AG04449 (cell line): ENCODE data around the gene SERTM1.

Source experiments
- CTCF ChIA-PET: fragments of 350-600 bp; formaldehyde crosslinking; extraction: SDS; loops from one replicate; lab custom pipeline; 2021; ENCODE audit warnings: antibody characterized with exemption; lab: Yijun Ruan, JAX
- POLR2A ChIA-PET: fragments of 400-600, 350-600 bp; formaldehyde crosslinking; extraction: SDS; loops from one replicate; lab custom pipeline; 2020; ENCODE audit warnings: antibody characterized with exemption, inconsistent platforms; lab: Yijun Ruan, JAX
- DNase-seq: peaks from one replicate; pipeline ENCODE4 v3.0.0-alpha.2; 2010; ENCODE audit warnings: low read depth, low spot score
- H3K4me3 ChIP-seq: 2 replicates; pipeline ENCODE4 v1.5.1; 2011; ENCODE audit warnings: low read depth, mild to moderate bottlenecking, control low read depth, low read length
- CTCF ChIP-seq: IDR thresholded peaks from one replicate; pipeline ENCODE4 v1.5.1; 2011; ENCODE audit warnings: mild to moderate bottlenecking, moderate library complexity, low read length, control low read depth, inconsistent platforms; ENCODE audit not compliant: insufficient read depth; ENCODE audit errors: missing control alignments

The SERTM1 gene

GRCh38 chr13:36665630-36666029, 8.2 kb upstream of the SERTM1 start:
- no peak for DNase-seq
- H3K4me3 ChIP-seq, result no peak overlapping the region
- TF ChIP-seq CTCF, result no peak
- CTCF ChIA-PET, result no interaction called here
- POLR2A ChIA-PET, result no interaction called here

- ChIA-PET CTCF (interaction anchor here (1.4 kb wide), 1 partner anchor 70 kb away, joined by 6 read pairs; no protein-coding TSS in a partner anchor), POLR2A (no interaction called here)
- no peak for DNase-seq
- no peak for TF ChIP-seq CTCF
- H3K4me3 ChIP-seq, result no peak overlapping the region
These were observed 7.2 kb upstream of the SERTM1 start for GRCh38 chr13:36666477-36667229.

GRCh38 chr13:36668316-36668715, 5.5 kb upstream of the SERTM1 start:
- H3K4me3 ChIP-seq, result no peak overlapping the region
- TF ChIP-seq CTCF, result no peak
- DNase-seq, result no peak
- POLR2A ChIA-PET, result no interaction called here
- CTCF ChIA-PET, result no interaction called here

- CTCF ChIA-PET, result no interaction called here
- H3K4me3 ChIP-seq, result no peak overlapping the region
- no peak for TF ChIP-seq CTCF
- POLR2A ChIA-PET, result no interaction called here
- DNase-seq, result no peak
These were observed 468 bp upstream of the SERTM1 start for GRCh38 chr13:36673352-36673751.

- ChIA-PET CTCF (no interaction called here), POLR2A (no interaction called here)
- TF ChIP-seq CTCF, result no peak
- DNase-seq, result no peak
- no peak overlapping the region for H3K4me3 ChIP-seq
These were observed 755 bp downstream of the SERTM1 start for GRCh38 chr13:36674337-36675212.

GRCh38 chr13:36675213-36675536, 1.4 kb downstream of the SERTM1 start:
- no peak for TF ChIP-seq CTCF
- ChIA-PET POLR2A (no interaction called here), CTCF (no interaction called here)
- no peak for DNase-seq
- H3K4me3 ChIP-seq, result no peak overlapping the region
